K562 (cell line): Measurements from ENCODE around the gene CAMSAP3. TPM values are rescaled to one million over a fixed set of nuclear protein-coding genes. Genes with fewer than 3 reads are reported as not detected.
A peak's percentile ranks its signal among the peaks of the same experiment; 100 is the strongest.

Source experiments
- BHLHE40 ChIP-seq: IDR thresholded peaks from 2 replicates; pipeline ENCODE4 v1.6.1; 2011; ENCODE audit warnings: low read length, improper control_type of control experiment
- CHCHD3 ChIP-seq: fragments of 250-450 bp; sonication (Bioruptor Pico); IDR thresholded peaks from 2 replicates; pipeline ENCODE4 v2.1.2; 2022; ENCODE audit warnings: mild to moderate bottlenecking
- CREM ChIP-seq: IDR thresholded peaks from 2 replicates; pipeline ENCODE4 v1.6.1; 2014; ENCODE audit warnings: antibody characterized with exemption, low read depth
- GABPB2 ChIP-seq: fragments of 250-450 bp; sonication (Bioruptor Pico); conservative IDR thresholded peaks from 2 replicates; pipeline ENCODE4 v1.5.1; 2021; ENCODE audit warnings: mild to moderate bottlenecking
- GTF3C2 ChIP-seq: IDR thresholded peaks from 3 replicates; pipeline ENCODE4 v1.6.1; 2011; ENCODE audit warnings: borderline replicate concordance, mild to moderate bottlenecking, moderate library complexity; ENCODE audit not compliant: insufficient read length; ENCODE audit errors: extremely low read depth
- IRF9 ChIP-seq: fragments of 450-650 bp; IDR thresholded peaks from 2 replicates; pipeline ENCODE4 v1.6.1; 2016; ENCODE audit warnings: missing biosample characterization, missing genetic modification characterization
- KLF13 ChIP-seq: fragments of 450-650 bp; IDR thresholded peaks from 2 replicates; pipeline ENCODE4 v1.6.1; 2016; ENCODE audit warnings: missing genetic modification characterization, low read depth, mild to moderate bottlenecking, missing compliant biosample characterization, moderate library complexity, borderline replicate concordance
- MEF2A ChIP-seq: IDR thresholded peaks from 2 replicates; pipeline ENCODE4 v1.6.1; 2011; ENCODE audit warnings: low read depth, mild to moderate bottlenecking, low read length, moderate library complexity; ENCODE audit not compliant: control insufficient read depth
- MNT ChIP-seq, 2 experiments: fragments of 450-650 bp; conservative IDR thresholded peaks; 2 replicates each; pipeline ENCODE4 v1.6.1; 2017; ENCODE audit warnings: mild to moderate bottlenecking in 2 of 2, moderate library complexity in 2 of 2
- NFYB ChIP-seq: IDR thresholded peaks from 2 replicates; pipeline ENCODE4 v1.6.1; 2011; ENCODE audit warnings: mild to moderate bottlenecking, moderate library complexity; ENCODE audit not compliant: insufficient read length; ENCODE audit errors: extremely low read depth
- RAD51 ChIP-seq: fragments of 450-650 bp; IDR thresholded peaks from 2 replicates; pipeline ENCODE4 v1.7.1; 2016; ENCODE audit warnings: low read depth, mild to moderate bottlenecking, borderline replicate concordance
- RBM17 ChIP-seq: fragments of 200-400 bp; formaldehyde crosslinking; IDR thresholded peaks from 2 replicates; pipeline ENCODE4 v1.6.1; 2017; ENCODE audit warnings: low read depth, mild to moderate bottlenecking, low read length, borderline replicate concordance
- SIX5 ChIP-seq, 2 experiments: IDR thresholded peaks; 2 replicates each; pipeline ENCODE4 v1.6.1; 2011; ENCODE audit warnings: low read length in 2 of 2, borderline replicate concordance in 1 of 2, low read depth in 1 of 2, mild to moderate bottlenecking in 1 of 2, moderate library complexity in 1 of 2; ENCODE audit not compliant: insufficient read depth in 1 of 2
- SMAD4 ChIP-seq: fragments of 250-450 bp; sonication (Bioruptor Pico); conservative IDR thresholded peaks from 2 replicates; pipeline ENCODE4 v1.8.0; 2021; ENCODE audit warnings: inconsistent platforms, mild to moderate bottlenecking, moderate library complexity
- THRB ChIP-seq: fragments of 450-650 bp; formaldehyde crosslinking; conservative IDR thresholded peaks from 2 replicates; pipeline ENCODE4 v1.4.0; 2022; ENCODE audit warnings: mild to moderate bottlenecking, missing genetic modification characterization
- ZNF124 ChIP-seq: sonication (generic); formaldehyde crosslinking; IDR thresholded peaks from 2 replicates; pipeline ENCODE4 v1.8.1; 2022; ENCODE audit warnings: missing genetic modification reagents
- ZNF668 ChIP-seq: fragments of 250-450 bp; sonication (Bioruptor Pico); IDR thresholded peaks from 2 replicates; pipeline ENCODE4 v1.8.0; 2022; ENCODE audit warnings: mild to moderate bottlenecking, inconsistent platforms
- ZSCAN29 ChIP-seq: fragments of 450-650 bp; IDR thresholded peaks from 2 replicates; pipeline ENCODE4 v1.6.1; 2017
- polyA plus RNA-seq, 8 experiments: library from polyadenylated mRNA; depleted of rRNA in 4 of 8; stranded (reverse) in 5 of 8; unstranded in 3 of 8; fragments of >200 nt; fragmentation: Nextera tagmentation in 2 of 8; fragmentation: Illumina TruSeq in 1 of 8; extraction: Ambion mirVana in 2 of 8; extraction: Trizol in 1 of 8; gene quantifications; 2 replicates each; pipeline versions ENCODE4 v1.2.1 to v1.2.3, GENCODE V29; 2011 to 2014; ENCODE audit warnings: inconsistent platforms in 1 of 8, missing spikeins in 1 of 8
- total RNA-seq, 7 experiments: library from RNA; depleted of rRNA in 6 of 7; stranded (reverse); fragments of >200 nt in 6 of 7; fragmentation: Illumina TruSeq in 2 of 7; extraction: Trizol in 2 of 7; gene quantifications; 2 replicates each; pipeline versions ENCODE4 v1.2.1 to v1.2.3, GENCODE V29; 2011 to 2021; ENCODE audit warnings: low replicate concordance in 1 of 7

CAMSAP3 gene
- total and polyA plus RNA-seq, 9 of the 15 experiments (the other 6 are each of a cell fraction or from before 2014, with no cell fraction given): 0.01 to 0.89 (median 0.22) TPM; not detected in 1

GRCh38 chr19:7550987-7551761 lies 44.5 kb upstream of the CAMSAP3 start (continued):
- TF ChIP-seq SMAD4 (CRISPR knock-in tag) (no peak), ZSCAN29 (no peak), CHCHD3 (CRISPR knock-in tag) (no peak), KLF13 (tag) (0 out of 2 replicates have a peak, but pooled peaks have one; percentile 53), CREM (peak; percentile 86), ZNF668 (CRISPR knock-in tag) (no peak), SIX5 (IDR thresholded peaks at IDR 0.05; ENCODE audit: borderline replicate concordance in 1 of 2, insufficient read depth in 1 of 2, low read depth in 1 of 2, low read length in 2 of 2) (peak; percentile 99), MEF2A (no peak), RBM17 (no peak), GABPB2 (CRISPR knock-in tag) (no peak), RAD51 (no peak), IRF9 (no peak), BHLHE40 (no peak), MNT (conservative IDR thresholded peaks at IDR 0.05) (peak in 1 of 2 experiments; percentile 38; a peak in 2 of 4 replicates), ZNF124 (CRISPR knock-in tag) (no peak), NFYB (no peak), GTF3C2 (no peak), THRB (CRISPR knock-in tag) (no peak)
